NOMO-1 (cell line): Measurements from ENCODE around the gene TMEM198.

Experiments used
- DNase-seq, 2 experiments: peaks; one replicate each; lab custom pipeline; 2025; ENCODE audit not compliant: unreplicated experiment in 2 of 2; lab: John Stamatoyannopoulos, UW

TMEM198 gene

DNA sequence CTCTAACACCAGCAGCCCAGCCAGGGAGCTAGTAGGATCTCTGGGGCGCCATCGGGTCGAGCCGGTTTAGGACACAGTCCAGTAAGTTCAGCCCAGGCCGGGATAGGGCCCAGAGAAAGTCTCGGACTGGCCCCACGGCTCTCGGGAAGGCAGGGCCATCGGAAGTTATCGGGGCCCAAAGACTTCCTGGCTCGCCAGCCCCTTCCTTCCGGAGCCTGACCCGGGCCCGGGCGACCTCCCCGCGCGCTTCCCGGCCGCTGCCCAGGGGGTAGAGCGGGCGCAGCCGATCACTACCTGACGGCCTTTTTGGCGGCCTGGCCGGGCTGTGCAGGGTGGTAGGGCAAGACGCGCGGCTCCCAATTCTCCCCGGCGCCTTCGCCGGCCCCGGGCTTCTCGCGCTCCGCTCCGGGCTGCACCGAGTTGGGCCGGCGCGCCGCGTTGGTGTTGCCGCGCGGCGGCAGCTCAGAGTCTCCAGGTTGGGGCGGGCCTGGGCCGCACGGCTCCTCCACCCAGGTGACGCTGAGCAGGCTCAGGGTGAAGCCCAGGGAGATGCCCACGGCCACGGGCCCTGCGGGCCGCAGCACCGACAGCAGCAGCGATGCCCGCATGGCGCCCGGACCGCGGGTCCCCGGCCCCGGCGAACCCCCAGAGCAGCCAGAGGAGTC is 765 bp upstream of the TMEM198 start:
- DNase-seq: peak in 1 of 2 experiments; percentile 56

DNA sequence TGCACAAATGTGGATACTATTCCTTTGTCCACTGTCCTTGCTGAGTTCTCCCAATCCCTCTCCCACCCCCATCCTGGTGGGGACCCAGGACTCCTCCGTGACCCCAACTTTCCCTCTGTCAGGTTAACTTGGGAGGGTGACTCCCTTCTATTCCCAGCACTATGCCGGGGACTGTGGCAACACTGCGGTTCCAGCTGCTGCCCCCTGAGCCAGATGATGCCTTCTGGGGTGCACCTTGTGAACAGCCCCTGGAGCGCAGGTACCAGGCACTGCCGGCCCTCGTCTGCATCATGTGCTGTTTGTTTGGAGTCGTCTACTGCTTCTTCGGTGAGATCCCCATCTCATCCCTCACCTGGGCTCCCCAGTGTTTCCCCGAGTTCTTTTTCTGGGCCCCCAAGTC is 739 bp downstream of the TMEM198 start:
- DNase-seq: no peak

DNA sequence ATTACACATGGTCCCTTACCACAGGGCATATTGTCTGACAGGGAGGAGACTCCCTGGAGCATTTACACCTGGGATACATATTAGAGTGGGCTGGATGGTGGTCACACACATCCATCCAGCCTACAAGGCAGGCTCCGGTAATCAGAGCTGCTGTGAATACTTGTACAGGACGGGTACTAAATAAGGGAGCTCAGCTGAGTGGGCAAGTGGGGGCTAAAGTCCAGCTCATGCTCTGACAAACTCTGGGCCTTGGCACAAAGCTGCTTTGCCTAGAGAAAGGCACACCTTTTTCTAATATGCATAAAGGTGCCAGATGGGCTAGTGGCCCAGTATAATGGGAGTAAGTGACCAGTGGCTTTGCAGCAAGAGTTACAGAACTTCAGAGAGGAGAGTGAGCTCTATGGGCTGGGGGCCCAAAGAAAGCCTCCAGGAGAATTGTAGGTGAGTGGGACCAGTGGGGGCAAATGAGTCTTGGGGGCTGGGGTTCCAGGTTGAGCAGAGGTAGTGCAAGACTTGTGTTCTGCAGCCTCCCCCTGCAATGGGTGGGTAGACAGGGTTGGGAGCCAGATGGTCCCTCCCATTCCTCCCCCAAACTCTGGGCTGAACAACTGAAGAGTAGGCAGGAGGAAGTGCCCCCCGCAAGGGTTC is 1.6 kb downstream of the TMEM198 start:
- DNase-seq: no peak

DNA sequence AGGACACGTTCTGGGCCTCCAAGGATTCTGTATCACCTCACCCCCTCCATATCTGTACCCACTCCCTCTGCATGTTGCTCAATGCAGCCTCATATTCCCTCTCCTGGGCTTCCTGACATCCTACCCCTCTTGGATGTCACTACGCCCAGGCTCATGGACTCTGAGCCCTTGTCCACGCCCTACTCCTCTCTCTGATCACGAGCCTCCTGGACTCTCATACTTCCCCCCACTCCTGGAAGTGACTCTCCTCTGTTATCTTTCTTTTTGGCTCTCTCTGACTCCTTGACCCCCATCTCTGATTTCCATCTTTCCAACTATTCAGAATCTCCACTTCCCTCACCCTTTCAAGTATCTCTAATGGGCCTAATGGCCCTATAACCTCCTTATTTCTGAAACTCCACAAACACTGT is 2.1 kb downstream of the TMEM198 start:
- DNase-seq: no peak

DNA sequence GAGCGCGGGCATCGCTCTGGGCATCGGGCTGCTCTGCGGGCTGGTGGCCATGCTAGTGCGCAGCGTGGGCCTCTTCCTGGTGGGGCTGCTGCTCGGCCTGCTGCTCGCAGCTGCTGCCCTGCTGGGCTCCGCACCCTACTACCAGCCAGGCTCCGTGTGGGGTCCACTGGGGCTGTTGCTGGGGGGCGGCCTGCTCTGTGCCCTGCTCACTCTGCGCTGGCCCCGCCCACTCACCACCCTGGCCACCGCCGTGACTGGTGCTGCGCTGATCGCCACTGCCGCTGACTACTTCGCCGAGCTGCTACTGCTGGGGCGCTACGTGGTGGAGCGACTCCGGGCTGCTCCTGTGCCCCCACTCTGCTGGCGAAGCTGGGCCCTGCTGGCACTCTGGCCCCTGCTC is 3.8 kb downstream of the TMEM198 start:
- no peak for DNase-seq

DNA sequence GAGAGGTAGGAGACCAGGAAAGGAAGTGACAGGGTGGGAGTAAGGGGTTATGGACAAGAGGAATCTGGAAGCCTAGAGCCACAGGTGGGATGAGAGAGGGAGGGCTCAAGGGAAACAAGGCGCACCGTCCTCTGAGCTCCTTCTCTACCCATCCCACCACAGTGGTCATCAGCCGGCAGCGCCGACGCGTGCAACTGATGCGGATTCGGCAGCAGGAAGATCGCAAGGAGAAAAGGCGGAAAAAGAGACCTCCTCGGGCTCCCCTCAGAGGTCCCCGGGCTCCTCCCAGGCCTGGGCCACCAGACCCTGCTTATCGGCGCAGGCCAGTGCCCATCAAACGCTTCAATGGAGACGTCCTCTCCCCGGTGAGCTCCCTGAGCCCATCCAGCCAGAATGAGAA is 5.2 kb downstream of the TMEM198 start:
- no peak for DNase-seq

DNA sequence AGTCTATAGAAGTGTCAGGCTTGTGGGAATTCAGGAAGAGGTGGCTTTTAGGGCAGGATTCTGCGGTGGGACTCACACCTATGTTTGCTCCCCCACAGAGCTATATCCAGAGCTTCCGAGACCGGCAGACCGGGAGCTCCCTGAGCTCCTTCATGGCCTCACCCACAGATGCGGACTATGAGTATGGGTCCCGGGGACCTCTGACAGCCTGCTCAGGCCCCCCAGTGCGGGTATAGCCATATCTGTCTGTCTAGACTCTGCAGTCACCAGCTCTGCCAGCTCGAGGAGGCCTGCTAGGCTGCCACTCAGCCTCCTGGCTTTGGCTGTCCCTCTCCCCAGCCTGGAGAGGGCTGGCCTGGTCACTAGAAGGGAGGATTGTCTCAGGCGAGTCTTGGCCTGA is 5.8 kb downstream of the TMEM198 start:
- DNase-seq: no peak

DNA sequence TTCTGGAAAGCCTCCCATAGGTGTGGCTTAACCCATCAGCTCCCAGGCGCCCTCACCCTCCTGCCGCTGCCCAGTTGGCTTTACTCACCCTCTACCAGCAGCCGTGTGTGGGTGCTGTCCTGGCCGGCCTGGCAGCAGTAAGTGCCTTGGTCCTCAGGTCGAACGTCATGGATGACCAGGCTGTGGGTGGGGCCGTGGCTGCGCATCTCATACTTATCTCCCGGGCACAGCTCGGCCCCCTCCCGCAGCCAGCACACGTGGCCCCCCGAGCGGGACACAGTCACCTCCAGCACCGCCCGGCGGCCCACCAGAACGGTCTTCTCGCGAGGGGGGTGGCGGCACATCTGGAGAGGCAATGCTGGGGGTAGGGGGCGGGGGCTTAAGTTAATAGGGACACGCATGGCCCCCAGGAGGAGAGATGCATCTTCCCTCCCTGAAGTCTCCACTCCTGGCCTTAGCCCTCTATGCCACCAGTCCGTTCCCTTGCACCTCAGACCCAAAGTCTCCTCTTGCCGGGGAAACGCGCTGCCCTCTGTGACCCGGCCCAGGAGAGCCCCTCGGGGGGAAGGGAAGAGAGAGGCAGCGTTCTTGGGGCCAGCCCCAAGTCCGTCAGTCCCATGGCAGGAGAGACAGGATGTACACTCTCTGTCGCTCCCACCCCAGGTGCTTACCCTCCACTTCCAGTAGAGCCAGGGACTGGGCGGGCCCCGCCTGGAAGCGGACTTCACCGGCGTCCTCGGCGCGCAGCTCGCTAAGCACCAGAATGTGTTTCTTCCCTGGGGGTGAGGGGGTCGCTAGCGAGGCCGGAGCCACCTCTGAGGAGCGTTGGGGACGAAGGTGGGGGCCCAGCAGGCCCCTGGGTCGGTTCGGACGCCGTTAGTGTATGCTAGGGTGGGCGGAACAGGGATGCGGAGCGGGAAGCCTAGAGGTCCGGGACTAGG is 7.9 kb downstream of the TMEM198 start:
- no peak for DNase-seq

DNA sequence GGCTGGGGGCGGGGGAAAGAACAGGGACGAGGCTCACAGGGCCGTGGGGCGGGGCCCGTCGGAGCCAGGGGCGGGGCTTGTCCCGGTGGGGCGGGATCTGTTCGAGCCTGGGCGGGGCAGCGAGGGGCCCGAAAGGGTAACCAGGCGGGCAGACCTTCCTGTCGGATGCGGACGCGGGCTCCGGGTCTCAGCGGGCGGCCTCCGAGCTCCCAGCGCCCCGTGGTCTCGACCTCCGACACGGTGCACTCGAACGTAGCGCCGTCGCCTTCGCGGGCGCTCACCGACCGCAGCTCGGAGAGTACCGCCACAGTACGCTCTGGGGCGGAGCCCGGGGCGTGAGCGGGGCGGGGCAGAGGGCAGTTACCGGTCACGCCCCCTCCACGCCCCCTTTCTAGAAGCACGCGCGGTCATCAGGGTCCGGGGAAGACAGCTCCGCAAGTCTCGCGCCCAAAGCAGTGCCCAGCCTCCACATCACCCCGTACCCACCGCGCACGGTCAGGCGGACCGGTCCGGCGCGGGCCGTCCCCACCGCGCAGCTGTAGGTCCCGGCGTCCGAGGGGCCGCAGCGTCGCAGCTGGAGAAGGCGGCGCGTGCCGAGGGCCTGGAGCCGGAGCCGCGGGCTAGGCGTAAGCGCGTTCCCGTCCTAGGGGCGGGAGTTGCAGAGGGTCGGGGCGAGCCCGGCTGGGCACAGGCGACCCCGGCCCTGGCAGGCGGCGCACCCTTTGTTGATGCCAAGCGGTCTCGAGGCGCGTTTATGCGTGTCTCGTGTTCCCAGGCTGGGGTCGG is 8.7 kb downstream of the TMEM198 start:
- peak; percentile 61 to 69 for DNase-seq

DNA sequence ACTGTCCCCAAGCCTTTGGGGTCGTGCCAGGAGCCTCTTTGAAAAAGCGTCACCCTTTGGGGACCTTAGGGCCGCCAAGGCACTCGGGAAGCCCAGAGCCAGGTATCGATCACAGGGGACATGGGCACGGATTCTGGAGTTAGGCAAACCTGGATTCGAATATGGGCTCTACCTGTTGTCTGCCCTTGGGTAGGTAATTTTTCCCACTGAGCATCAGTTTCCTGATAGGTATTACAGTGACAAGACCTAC is 9.3 kb downstream of the TMEM198 start:
- no peak for DNase-seq

DNA sequence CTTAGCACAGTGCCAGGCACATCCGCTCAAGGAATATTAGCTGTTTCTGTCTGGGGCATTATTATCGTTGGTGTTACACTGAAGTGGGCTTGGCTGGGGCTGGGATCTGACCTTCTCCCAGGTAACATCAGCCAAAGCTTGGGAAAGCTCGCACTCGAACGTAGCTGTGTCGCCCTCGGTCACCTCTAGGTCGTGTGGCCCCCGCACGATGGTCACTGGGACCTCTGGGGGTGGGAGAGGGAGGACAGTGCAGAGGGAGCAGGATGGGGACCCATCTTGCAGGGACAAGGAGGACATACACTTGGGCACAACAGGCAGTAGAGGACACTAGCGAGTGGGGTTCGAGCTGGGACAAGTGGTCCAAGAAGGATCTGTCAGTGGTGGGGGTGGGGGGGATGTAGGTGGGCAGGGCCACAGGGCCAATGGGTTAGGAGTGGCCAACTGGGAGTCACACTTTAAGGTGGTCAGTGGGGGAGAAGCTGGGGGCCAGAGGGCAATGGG is 9.7 kb downstream of the TMEM198 start:
- no peak for DNase-seq

DNA sequence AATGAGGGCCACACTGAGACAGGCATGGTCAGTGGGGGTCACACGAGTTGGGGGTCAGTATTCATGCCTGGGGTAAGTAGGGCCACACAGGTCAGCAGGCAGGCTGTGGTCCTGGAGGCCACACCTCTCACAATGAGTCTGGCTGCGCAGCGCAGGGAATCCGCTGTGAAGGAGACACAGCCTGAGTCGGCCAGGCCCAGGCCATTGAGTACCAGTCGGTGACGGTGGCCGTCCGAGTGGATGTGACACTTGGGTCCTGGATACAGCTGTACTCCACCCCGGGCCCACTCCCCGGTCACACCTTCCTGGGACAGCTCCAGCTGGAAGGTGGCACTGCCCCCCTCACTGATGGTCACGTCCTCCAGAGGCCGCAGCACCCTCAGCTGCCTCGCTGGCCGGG is 10.5 kb downstream of the TMEM198 start:
- DNase-seq: no peak

DNA sequence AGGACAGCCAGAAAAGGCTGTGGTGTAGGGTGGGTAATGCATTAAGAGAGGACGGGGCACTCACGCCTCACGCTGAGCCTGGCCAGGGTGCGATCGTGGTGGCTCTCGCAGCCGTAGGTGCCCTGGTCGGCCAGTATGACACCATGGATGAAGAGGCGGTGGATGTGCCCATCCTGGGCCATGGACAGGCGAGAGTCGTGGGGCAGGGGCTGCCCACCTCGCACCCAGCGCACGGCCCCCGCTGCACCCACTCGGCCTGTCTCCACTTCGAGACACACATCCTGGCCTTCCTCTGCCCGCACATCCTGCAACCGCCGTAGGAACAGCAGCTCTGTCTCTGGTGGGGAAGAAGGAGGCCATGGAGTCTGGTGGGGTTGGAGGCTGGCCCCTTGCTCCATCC is 12.1 kb downstream of the TMEM198 start:
- no peak for DNase-seq

DNA sequence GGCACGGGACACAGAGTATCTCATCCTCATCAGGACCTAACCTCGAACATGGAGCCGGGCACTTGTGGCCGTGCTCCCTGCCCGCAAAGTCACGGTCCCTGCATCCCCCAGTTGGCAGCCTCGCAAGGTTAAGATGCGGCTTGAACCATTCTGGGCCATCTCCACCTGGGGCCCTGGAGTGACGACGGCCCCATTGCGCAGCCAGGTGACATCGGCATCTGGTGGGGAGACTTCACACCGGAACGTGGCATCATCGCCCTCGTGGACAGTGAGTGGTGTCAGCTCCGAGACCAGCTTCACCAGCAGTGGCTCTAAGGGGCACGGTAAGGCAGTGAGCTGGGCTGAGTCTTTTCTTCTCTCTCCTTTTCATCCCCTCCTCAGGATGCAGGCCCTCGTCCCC is 12.6 kb downstream of the TMEM198 start:
- no peak for DNase-seq

DNA sequence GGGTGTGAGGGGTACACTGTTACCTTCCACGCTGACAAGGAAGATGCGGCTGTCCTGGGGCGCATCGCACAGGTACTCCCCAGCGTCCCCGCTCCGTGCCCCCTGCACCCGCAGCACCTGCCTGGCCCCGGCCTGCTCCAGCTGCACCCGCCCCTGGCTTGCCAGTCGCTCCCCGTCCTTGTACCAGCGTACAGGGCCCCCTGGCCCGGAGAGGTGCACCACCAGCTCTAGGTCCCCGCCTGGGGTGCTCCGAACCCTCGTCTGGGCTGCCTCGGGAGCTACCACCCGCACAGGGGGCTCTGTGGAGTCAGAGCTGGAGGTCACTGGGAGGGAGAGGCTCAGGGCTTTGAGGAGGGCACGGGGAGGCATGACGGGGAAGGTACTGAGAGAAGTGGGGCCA is 13.5 kb downstream of the TMEM198 start:
- DNase-seq: no peak

DNA sequence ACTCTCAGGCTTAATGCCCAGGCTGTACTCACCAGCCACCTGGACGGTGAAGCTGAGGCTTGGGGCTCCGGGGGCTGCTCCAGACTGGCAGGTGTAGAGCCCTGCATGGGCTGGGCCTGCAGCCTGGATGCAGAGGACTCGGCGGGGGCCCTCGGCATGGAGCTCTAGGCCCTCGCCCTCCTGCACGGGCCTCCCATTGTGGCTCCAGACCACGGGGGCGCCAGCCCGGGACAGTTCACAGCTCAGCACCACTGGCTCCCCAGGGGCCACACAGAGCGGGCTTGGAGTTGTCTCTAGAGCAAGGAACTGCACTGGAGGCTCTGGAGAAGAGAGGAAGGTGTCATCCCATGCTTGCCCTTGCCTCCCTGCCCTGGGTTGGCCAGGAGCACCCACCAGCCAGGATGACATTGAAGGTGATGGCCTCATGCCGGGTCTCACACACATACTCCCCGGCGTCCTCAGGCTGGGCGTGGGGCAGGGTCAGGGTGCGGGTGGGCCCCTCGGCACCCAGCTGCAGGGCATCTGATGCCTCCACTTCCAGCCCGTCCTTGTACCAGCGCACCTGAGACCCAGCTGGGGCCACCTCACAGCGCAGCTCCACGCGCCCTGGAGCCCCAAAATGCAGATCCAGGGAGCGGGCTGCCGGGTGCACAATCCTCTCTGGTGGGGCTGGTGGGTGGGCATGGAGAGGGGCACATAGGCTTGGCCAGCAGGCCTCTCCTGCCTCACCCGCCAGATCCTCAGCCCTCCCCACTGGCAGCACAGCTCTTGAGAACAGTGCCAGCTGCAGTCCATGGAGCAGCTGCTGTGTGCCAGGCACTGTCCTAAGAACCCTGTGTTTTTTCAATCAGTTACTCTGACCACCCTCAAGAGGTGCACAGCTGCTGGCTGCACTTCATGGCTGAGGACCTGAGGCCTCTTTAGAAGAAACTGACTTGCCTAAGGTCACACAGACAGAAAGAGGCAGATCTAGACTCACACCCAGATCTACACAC is 14.3 kb downstream of the TMEM198 start:
- no peak for DNase-seq

DNA sequence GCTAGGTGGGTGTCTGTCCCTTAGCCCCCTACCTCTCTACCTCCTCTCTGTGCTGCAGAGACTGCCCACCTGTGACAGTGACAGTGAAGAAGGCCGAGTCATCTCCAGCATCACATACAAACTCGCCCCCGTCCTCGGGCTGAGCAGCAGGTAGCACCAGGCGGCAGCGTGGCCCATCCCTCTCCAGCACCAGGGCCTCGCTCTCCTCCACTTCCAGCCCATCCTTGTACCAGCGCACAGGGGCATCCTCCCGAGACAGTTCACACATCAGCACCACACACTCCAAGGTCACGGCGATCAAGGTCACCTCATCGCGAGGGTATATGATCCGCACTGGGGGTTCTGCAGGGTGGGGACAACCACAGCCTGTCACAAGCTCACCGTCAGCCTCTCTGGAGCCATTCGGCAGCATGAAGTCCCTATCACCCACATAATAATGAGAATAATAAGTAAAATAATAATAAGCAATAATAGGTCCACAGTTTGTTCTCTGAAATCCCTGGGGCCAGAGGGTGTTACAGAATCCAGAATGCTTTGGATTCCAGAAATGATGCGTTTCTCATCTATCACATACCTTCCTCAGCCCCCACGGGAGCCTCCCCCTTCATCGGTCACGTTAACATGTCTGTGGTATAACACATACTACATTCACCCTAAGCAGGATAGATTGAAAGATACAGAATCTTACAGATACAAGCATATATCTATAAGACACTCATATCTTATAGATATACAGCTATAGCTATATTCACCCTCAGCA is 15.5 kb downstream of the TMEM198 start:
- DNase-seq: no peak

DNA sequence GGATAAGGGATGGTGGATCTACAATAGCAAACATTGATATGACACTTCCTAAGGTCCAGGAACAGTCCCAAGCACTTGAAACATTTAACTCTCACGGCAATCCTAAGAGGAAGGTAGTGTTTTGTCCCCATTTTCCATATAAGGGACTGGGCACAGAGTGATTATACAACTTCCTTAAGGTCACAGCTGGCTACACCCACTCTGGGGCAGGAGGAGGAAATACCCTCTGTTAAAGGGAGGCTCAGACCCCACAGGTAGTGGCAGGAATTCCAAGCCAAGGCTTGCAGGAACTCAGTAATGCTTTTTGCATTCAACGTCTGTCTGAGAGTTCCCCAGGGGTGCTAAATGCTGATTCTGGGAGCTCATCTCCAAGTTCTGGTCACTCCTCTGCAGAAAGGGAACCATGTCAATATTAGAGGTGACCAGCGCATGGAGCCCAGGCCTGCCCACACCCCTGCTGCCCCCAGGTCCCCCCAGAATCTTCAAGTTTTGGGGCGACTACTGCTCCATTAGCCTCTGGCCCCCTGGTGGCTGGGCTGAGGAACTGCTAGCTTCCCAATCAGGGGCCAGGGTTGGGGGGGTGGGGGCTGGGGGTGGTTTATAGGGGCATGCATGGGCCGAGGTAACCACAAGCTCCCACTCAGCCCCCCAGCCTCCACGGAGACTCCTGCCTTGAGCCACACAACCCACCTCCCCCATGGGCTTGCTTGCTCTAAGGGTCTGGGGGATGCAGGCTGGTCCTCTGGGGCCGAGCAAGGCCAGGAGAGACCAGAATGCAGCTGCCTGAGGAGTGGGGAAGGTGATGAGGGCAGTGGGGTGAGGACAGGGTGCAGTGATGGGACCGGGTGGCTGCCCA is 16.4 kb downstream of the TMEM198 start:
- no peak for DNase-seq
